AG09319 (cell line): Measurements from ENCODE around the gene F13A1.

Experiments used
- DNase-seq: peaks from one replicate; pipeline ENCODE4 v3.0.0-alpha.2; 2010; ENCODE audit warnings: low read depth; ENCODE audit errors: extremely low read depth
- CTCF ChIP-seq: IDR thresholded peaks from 2 replicates; pipeline ENCODE4 v1.5.1; 2011; ENCODE audit warnings: low read depth, mild to moderate bottlenecking, inconsistent platforms, low read length, moderate library complexity

The F13A1 gene

GRCh38 chr6:6244624-6245023 lies 75.8 kb downstream of the F13A1 start:
- DNase-seq, result no peak
- TF ChIP-seq CTCF, result no peak

- no peak for TF ChIP-seq CTCF
- no peak for DNase-seq
These were observed 76.6 kb downstream of the F13A1 start for GRCh38 chr6:6243846-6244245.

- TF ChIP-seq CTCF, result no peak
- DNase-seq, result no peak
These were observed 80.6 kb downstream of the F13A1 start for GRCh38 chr6:6239598-6240581.

GRCh38 chr6:6236730-6237469 lies 83.6 kb downstream of the F13A1 start:
- DNase-seq, result no peak
- TF ChIP-seq CTCF, result no peak

GRCh38 chr6:6235786-6236185 lies 84.7 kb downstream of the F13A1 start:
- TF ChIP-seq CTCF, result no peak

GRCh38 chr6:6234963-6235362 lies 85.5 kb downstream of the F13A1 start:
- TF ChIP-seq CTCF, result no peak
- DNase-seq, result no peak

More at GRCh38 chr6:6235786-6236185, 84.7 kb downstream of the F13A1 start:
- DNase-seq, result no peak

- no peak for TF ChIP-seq CTCF
- DNase-seq, result no peak
These were observed 90.2 kb downstream of the F13A1 start for GRCh38 chr6:6230286-6230685.
